Activated T-helper 17 cell treated with anti-CD3 and anti-CD28 coated beads, Interleukin-2, amount 50 U/mL, for 72 hours (primary cell): ENCODE measurements around the gene RASGRP4. TPM values are rescaled to one million over a fixed set of nuclear protein-coding genes. Genes with fewer than 3 reads are reported as not detected.
"Not testable (repeated sequence)": the region's sequence is repeated elsewhere in the genome, so short reads cannot be mapped to it uniquely, and the experiment has no call there.

Experiments used
- ATAC-seq: fragments of 150-1000 bp; cut with Tn5 transposase; replicated peaks from 2 replicates; pipeline ENCODE4 v1.10.0; 2021; ENCODE audit warnings: mild to moderate bottlenecking, moderate library complexity
- H3K27ac Mint-ChIP-seq: one replicate; pipeline ENCODE4 v1.8.0; 2022; ENCODE audit warnings: mixed read lengths
- H3K27me3 Mint-ChIP-seq: one replicate; pipeline ENCODE4 v1.8.0; 2022; ENCODE audit warnings: mixed read lengths
- H3K36me3 Mint-ChIP-seq: one replicate; pipeline ENCODE4 v1.8.0; 2022; ENCODE audit warnings: low read depth, mild to moderate bottlenecking, mixed read lengths
- H3K4me1 Mint-ChIP-seq: one replicate; pipeline ENCODE4 v1.8.0; 2022; ENCODE audit warnings: mixed read lengths
- H3K4me3 Mint-ChIP-seq: one replicate; pipeline ENCODE4 v1.8.0; 2022; ENCODE audit warnings: mild to moderate bottlenecking, mixed read lengths
- H3K9me3 Mint-ChIP-seq: one replicate; pipeline ENCODE4 v1.8.0; 2022; ENCODE audit warnings: mixed read lengths
- total RNA-seq, 2 donors: library from RNA; stranded (reverse); gene quantifications; one replicate each; pipeline ENCODE4 v1.2.3, GENCODE V29; 2022

RASGRP4 gene
- total RNA-seq, 2 donors from 2014 or later: 21.8 to 39.4 TPM

DNA sequence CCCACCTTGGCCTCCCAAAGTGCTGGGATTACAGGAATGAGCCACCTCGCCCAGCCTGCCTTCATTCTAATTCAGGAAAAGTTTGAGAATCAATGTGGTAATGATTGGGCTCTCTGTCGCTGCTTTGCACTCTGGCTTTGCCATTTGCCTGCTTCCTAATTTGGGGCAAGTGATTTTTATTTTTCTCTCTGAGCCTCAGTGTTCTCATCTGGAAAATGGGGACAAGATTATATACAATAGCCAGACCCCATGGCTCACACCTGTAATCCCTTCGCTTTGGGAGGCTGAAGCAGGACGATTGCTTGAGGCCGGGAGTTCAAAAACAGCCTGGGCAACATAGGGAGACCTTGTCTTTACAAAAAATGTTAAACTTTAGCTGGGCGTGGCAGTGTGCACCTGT is 11.3 kb upstream of the RASGRP4 start:
- Mint-ChIP-seq H3K27ac (no peak overlapping the region), H3K4me3 (no peak overlapping the region), H3K4me1 (peaks cover 20% of the 10 kb centered on the region), H3K27me3 (peaks cover 19% of the 10 kb centered on the region), H3K9me3 (no peaks in the 10 kb centered on the region), H3K36me3 (peaks cover 5% of the 10 kb centered on the region)
- no peak for ATAC-seq

DNA sequence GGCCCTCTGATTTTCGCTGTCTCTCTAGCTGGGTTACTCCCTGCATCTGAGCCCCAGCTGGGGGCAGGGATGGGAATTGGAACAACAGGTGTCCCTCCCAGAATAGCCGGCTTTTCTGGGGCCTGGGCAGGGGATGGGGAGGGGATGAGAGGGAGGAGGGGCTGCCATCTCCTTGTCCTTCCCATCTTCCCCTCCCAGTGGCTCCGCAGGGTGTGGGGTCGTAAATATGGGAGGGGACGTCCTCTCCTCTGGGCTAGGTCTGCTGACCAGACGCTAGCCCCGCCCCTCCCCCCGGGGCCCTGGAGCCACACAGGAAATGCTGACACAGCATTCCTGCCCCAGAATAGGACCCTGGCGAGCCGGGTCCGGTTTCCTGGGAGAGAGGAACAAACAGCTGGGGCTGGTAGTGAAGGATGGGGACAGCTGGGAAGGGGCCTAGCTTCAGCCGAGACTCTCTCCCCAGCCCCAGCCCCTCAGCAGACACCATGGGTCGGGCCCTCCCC is 8.6 kb upstream of the RASGRP4 start:
- H3K9me3 Mint-ChIP-seq: no peaks in the 10 kb centered on the region
- peak overlapping the region; percentile 76 for H3K27ac Mint-ChIP-seq
- peak overlapping the region; percentile 75 for H3K4me3 Mint-ChIP-seq
- ATAC-seq: no peak
- peaks cover 7% of the 10 kb centered on the region for H3K36me3 Mint-ChIP-seq
- peaks cover 13% of the 10 kb centered on the region for H3K27me3 Mint-ChIP-seq
- H3K4me1 Mint-ChIP-seq: peaks cover 17% of the 10 kb centered on the region

DNA sequence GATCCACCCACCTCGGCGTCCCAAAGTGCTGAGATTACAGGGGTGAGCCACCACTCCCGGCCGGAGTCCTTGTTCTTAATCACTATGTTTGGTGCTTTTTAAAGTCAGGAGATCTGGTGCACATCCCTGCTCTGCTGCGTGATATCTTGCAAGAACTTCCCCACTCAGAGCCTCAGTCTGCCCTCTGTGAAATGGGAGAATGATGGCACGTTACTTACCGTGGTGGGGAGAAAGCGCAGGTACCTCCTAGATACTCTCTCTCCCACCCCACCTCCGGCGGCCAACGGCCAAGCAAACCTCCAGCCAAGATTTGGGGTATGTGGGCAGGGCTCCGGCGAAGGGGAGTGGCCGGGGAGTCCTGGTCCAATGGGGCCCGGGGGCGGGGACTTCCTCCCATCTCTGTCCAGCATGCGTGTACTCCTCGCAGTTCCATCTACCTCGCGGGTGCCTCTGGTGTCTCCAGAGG is 7.3 kb upstream of the RASGRP4 start, which contains the start of gene RYR1:
TSS of gene RYR1 (plus strand) at position 424 of the 466 bp plus-strand sequence. CDS start 139 bp downstream, outside the sequence.
- H3K27me3 Mint-ChIP-seq: peaks cover 13% of the 10 kb centered on the region
- no peaks in the 10 kb centered on the region for H3K9me3 Mint-ChIP-seq
- ATAC-seq: peak; percentile 73
- peak within 1 kb of the TSS; percentile 76 for H3K27ac Mint-ChIP-seq
- H3K36me3 Mint-ChIP-seq: peaks cover 16% of the 10 kb centered on the region
- peaks cover 26% of the 10 kb centered on the region for H3K4me1 Mint-ChIP-seq
- peak within 1 kb of the TSS; percentile 75 for H3K4me3 Mint-ChIP-seq

DNA sequence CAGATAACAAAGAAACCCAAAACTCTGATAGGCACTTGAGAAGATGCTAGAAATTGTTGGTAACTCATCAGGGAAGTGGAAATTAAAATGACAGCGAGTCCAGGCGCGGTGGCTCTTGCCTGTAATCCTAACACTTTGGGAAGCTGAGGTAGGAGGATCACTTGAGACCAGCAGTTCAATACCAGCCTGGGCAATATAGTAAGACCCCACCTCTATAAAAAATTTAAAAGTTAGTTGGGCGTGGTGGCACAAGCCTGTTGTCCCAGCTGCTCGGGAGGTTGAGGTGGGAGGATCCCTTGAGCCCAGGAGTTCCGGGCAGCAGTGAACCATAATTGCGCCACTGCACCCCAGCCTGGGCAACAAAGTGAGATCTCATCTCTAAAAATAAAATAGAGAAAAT is 4.9 kb upstream of the RASGRP4 start:
- Mint-ChIP-seq H3K27ac (peak overlapping the region; percentile 50), H3K27me3 (peaks cover 8% of the 10 kb centered on the region), H3K4me3 (no peak overlapping the region), H3K9me3 (no peaks in the 10 kb centered on the region), H3K36me3 (peaks cover 18% of the 10 kb centered on the region), H3K4me1 (peaks cover 26% of the 10 kb centered on the region)
- no peak for ATAC-seq

DNA sequence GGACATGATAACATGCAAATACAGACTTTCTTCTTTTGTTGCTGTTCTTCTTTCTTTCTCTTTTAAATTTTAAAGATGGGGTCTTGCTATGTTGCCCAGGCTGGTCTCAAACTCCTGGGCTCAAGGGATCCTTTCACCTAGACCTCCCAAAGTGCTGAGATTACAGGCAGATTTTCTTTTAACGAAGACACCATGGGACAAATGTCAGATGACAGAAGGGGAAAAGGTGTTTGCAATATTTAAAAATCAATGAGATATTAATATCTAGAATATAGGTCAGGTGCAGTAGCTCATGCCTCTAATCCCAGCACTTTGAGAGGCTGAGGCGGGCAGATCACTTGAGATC is 3.8 kb upstream of the RASGRP4 start:
- Mint-ChIP-seq H3K27me3 (peaks cover 8% of the 10 kb centered on the region), H3K36me3 (peaks cover 24% of the 10 kb centered on the region), H3K4me1 (peaks cover 26% of the 10 kb centered on the region), H3K9me3 (no peaks in the 10 kb centered on the region), H3K27ac (peak overlapping the region; percentile 99), H3K4me3 (peak overlapping the region; percentile 82)
- ATAC-seq: no peak

DNA sequence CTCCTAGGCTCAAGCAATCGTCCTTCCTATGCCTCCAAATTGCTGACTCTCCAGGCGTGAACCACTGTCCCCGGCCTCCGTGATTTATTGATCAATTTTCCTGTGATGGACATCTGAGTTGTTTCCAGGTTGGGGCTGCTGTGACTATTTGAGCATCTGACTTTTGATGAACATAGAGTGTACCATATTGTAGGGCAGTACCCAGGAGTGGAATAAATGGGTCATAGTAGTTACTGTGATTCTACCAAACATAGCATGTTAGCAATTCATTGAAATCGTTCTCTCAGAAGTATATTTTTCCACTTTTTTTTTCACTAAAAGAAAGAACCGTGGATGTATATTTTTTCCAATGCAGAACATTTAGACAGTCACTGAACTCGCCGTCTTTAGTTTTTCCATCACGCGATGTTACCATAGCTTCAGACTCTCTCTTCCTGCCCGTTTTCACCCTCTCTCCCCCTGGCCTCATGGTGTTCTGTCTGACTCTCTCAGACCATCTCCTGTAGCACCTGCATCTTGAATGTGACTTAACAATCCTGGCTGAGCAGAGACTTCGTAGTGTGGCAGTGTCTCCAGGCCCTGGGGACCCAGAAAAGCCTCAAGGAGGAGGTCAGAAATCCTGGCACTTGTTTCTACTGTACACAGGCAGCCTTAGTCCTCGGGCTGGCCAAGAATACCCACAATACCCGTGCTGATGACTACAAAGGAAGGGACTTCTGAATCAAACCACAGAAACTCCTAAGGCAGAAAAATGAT is 3.2 kb upstream of the RASGRP4 start:
- Mint-ChIP-seq H3K4me3 (peak overlapping the region; percentile 82), H3K4me1 (peaks cover 23% of the 10 kb centered on the region), H3K36me3 (peaks cover 24% of the 10 kb centered on the region), H3K27ac (peak overlapping the region; percentile 99), H3K27me3 (peaks cover 5% of the 10 kb centered on the region), H3K9me3 (no peaks in the 10 kb centered on the region)
- ATAC-seq: peak; percentile 57

DNA sequence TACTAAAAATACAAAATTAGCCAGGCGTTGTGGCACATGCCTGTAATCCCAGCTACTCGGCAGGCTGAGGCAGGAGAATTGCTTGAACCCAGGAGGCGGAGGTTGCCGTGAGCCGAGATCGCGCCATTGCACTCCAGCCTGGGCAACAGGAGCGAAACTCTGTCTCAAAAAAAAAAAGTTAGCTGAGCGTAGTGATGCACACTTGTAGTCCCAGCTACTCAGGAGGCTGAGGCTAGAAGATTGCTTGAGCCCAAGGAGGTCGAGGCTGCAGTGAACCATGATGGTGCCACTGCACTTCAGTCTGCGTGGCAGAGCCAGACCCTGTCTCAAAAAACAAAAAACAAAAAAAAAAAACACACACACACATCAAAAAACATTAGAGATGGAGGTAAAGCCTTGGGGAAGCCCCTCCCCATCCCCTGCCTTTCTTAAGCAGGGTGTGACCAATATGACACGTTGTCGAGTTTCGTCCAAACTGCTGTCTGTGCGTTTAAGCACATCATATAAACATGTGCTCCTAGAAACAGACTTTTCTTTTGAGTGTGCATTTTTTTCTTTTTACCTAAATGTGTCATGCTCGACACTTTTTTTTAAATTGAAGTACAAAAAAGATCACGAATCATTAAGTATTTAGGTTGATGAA is 1.1 kb upstream of the RASGRP4 start:
- Mint-ChIP-seq H3K36me3 (peaks cover 24% of the 10 kb centered on the region), H3K4me3 (peak overlapping the region; percentile 82), H3K27ac (peak overlapping the region; percentile 99), H3K4me1 (peaks cover 18% of the 10 kb centered on the region)
- not testable (repeated sequence) for H3K9me3 Mint-ChIP-seq, H3K27me3 Mint-ChIP-seq
- ATAC-seq: peak; percentile 86

DNA sequence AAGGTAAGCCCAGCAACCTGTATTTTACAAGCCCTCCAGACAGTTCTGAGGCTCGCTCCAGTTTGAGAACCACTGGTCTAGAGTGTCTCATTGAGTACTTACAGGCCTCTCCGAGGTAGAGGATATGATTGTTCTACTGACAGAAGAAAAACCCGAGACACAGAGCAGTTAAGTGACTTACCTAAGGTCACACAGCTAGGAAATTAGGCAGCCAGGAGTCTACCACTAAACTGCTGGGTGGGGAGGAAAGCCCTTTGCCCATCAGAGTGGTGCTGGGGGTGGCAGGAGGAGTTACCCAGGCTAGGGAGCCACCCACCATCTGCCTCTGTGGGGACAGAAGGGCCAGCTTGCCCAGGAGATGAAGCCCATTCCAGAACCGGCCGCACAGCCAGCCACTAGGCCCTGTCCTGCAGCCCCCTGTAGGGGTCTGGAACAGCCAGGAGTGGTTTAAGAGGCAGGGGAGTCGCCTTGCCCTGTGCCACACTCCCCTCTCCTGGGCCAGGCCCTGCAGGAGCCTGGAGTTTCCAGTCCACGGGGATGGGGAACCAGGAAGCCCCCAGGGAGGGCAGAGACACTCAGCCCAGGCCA is 703 bp downstream of the RASGRP4 start:
- Mint-ChIP-seq H3K36me3 (peaks cover 24% of the 10 kb centered on the region), H3K4me3 (peak overlapping the region; percentile 82), H3K27me3 (no peaks in the 10 kb centered on the region), H3K27ac (peak overlapping the region; percentile 99), H3K9me3 (no peaks in the 10 kb centered on the region), H3K4me1 (peaks cover 18% of the 10 kb centered on the region)
- no peak for ATAC-seq

DNA sequence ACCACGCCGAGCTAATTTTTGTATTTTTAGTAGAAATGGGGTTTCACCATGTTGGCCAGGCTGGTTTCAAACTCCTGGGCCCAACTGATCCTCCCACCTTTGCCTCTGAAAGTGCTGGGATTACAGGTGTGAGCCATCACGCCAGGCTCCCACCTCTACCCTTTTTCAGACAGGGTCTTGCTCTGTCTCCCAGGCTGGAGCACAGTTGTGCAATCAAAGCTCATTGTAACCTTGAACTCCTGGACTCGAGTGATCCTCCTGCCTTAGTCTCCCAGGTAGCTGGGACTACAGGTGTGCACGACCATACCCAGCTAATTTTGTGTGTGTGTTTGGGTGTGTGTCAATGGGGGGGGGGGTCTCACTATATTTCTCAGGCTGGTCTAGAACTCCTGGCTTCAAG is 1.7 kb downstream of the RASGRP4 start:
- Mint-ChIP-seq H3K9me3 (no peaks in the 10 kb centered on the region), H3K4me1 (peaks cover 17% of the 10 kb centered on the region), H3K4me3 (peak overlapping the region; percentile 82), H3K27me3 (no peaks in the 10 kb centered on the region), H3K36me3 (peaks cover 24% of the 10 kb centered on the region), H3K27ac (no peak overlapping the region)
- ATAC-seq: no peak

DNA sequence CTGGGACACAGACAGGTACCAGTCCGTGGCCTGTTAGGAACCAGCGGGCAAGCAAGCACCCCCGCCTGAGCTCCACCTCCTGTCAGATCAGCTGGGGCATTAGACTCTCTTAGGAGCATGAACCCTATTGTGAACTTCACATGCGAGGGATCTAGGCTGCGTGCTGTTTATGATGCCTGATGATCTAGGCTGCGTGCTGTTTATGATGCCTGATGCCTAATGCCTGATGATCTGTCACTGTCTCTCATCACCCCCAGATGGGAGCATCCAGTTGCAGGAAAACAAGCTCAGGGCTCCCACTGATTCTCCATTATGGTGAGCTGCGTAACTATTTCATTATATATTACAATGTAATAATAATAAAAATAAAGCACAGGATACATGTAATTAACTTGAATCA is 3.6 kb downstream of the RASGRP4 start:
- no peaks in the 10 kb centered on the region for H3K9me3 Mint-ChIP-seq
- peaks cover 19% of the 10 kb centered on the region for H3K4me1 Mint-ChIP-seq
- H3K36me3 Mint-ChIP-seq: peaks cover 19% of the 10 kb centered on the region
- H3K4me3 Mint-ChIP-seq: no peak overlapping the region
- ATAC-seq: no peak
- no peaks in the 10 kb centered on the region for H3K27me3 Mint-ChIP-seq
- no peak overlapping the region for H3K27ac Mint-ChIP-seq

DNA sequence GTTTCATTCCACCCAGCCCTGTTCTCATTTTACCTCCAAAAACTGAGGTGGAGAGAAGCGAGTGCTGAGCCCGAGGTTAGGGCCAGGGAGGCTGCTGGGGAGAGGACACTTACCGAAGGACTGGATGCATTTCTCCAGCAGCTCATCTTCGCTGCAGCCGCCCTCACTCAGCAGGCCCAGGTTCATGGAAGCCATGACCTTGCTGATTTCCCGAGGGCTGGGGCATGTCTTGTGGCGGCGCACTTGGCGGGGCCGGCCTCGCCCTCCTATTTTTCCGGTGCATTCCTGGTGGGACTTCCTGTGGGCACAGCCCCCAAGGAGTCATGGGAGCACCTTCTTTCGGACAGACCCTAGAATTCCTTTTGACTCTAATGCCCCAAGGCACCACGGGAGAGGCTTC is 4.2 kb downstream of the RASGRP4 start:
- no peak overlapping the region for H3K27ac Mint-ChIP-seq
- peaks cover 23% of the 10 kb centered on the region for H3K36me3 Mint-ChIP-seq
- ATAC-seq: no peak
- H3K4me3 Mint-ChIP-seq: no peak overlapping the region
- no peaks in the 10 kb centered on the region for H3K9me3 Mint-ChIP-seq
- peaks cover 23% of the 10 kb centered on the region for H3K4me1 Mint-ChIP-seq
- no peaks in the 10 kb centered on the region for H3K27me3 Mint-ChIP-seq

DNA sequence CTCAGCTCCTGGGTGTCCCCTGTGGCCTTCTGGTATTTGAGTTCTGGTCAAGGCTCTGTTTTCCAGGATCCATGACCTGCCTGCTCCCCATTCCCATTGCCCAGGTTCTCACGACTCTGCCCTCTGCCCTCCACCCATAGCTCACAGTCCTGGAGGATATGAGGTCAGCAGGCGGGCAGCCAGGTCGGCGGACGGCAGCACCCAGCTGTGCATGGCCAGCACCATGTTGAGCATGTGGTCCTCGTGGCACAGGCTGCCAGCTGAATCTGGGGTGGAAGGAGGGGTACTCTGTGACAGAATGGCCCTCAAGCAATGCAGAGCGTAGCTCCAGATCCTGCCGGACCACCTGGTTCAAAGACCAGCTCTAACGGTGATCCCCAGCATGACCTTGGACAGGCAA is 5.1 kb downstream of the RASGRP4 start:
- Mint-ChIP-seq H3K4me1 (peaks cover 23% of the 10 kb centered on the region), H3K27ac (no peak overlapping the region), H3K36me3 (peaks cover 24% of the 10 kb centered on the region), H3K27me3 (no peaks in the 10 kb centered on the region), H3K9me3 (no peaks in the 10 kb centered on the region), H3K4me3 (no peak overlapping the region)
- no peak for ATAC-seq

DNA sequence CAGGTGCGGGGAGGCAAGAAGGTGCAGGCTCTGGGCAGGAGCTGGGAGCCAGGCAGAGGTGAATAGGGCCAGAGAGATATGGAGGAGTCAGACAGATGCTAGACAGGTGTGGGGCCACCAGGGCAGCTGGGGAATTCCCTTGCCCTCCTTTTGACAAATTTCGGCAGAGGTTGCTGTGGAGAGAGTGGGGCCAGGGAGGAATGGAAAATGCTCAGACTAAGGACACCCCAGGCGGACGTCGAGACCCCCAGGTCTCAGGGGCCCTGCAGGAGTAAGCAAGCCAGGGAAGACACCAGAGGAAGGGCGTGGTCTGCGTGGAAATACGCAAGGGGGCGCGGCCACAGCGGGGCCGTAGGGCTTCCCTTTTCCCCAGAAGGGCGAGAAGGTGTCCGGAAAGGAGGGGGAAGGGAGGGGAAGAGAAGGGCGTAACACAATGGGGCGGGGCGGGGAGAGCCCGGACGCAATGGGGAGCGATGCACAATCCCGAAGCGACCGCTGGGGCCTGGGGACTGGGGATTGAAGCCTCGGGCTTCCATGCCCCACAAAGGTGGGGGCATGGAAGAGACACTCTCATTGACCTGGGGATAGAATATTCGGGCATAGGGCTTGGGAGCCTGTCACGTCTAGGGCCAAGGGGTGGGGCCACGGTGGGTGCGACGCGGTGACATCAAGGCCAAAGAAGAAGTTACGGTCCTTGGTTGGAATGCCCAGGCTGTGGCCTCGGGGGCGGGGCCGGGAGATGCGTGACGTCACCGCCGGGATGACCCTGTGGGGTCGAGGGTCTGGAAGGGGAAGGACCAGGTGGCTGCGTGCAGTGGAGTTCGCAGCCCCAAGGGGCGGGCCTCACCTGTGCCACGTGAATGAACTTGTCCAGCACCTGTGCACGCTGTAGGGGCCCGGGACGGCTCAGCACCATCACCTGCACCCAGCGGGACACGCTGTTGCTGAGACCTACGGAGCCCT is 8.2 kb downstream of the RASGRP4 start:
- peak overlapping the region; percentile 83 for H3K4me3 Mint-ChIP-seq
- no peaks in the 10 kb centered on the region for H3K9me3 Mint-ChIP-seq
- peak; percentile 90 for ATAC-seq
- no peaks in the 10 kb centered on the region for H3K27me3 Mint-ChIP-seq
- H3K4me1 Mint-ChIP-seq: peaks cover 23% of the 10 kb centered on the region
- H3K27ac Mint-ChIP-seq: peak overlapping the region; percentile 92
- peaks cover 18% of the 10 kb centered on the region for H3K36me3 Mint-ChIP-seq

DNA sequence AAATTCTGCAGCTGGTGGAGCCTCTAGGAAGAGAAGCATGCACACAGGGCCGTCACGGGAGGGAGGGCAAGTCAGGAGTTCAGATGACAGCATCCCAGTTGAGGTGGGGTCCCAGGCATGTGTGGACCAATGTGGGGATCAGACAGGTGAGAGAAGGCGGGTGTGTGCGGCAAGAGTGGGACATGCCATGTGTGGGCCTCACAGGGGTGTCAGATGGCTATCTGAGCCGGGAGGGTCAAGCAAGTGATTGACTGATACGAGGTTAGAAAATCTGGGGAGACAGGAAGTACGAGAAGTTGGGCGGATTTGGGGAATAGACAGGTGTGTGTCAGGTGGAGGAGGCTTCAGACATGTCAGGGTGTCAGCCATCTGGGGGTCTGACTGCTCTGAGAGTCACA is 8.9 kb downstream of the RASGRP4 start:
- H3K36me3 Mint-ChIP-seq: peaks cover 24% of the 10 kb centered on the region
- no peaks in the 10 kb centered on the region for H3K27me3 Mint-ChIP-seq
- H3K9me3 Mint-ChIP-seq: no peaks in the 10 kb centered on the region
- H3K4me1 Mint-ChIP-seq: peaks cover 23% of the 10 kb centered on the region
- peak overlapping the region; percentile 83 for H3K4me3 Mint-ChIP-seq
- peak overlapping the region; percentile 92 for H3K27ac Mint-ChIP-seq
- ATAC-seq: no peak
